K562 (cell line): Measurements from ENCODE around the gene PSORS1C1. TPM values are rescaled to one million over a fixed set of nuclear protein-coding genes. Genes with fewer than 3 reads are reported as not detected.
A peak's percentile ranks its signal among the peaks of the same experiment; 100 is the strongest.

Source experiments
- ATAC-seq: fragments of 200-7000 bp; cut with Tn5 transposase; 3 replicates; pipeline ENCODE4 v1.9.1; 2020; ENCODE audit warnings: moderate library complexity
- Bru-seq: library from RNA; stranded (reverse); fragments of 400-500 nt; gene quantifications from one replicate; lab custom pipeline; 2021; lab: Mats Ljungman, UMichigan
- BruChase-seq, 2 experiments: library from RNA; stranded (reverse); fragments of 400-500 nt; gene quantifications; one replicate each; lab custom pipeline; 2021; lab: Mats Ljungman, UMichigan
- BruUV-seq: library from RNA; stranded (reverse); fragments of 400-500 nt; replicated peaks from 2 replicates; lab custom pipeline; 2021; lab: Mats Ljungman, UMichigan
- CTCF ChIA-PET: fragments of 300-600 bp; formaldehyde crosslinking; extraction: SDS; loops from one replicate; lab custom pipeline; 2021; ENCODE audit warnings: low intra/inter-chr PET ratio; lab: Yijun Ruan, JAX
- POLR2A ChIA-PET: fragments of 300-600, 350-650 bp; sonication (Branson Sonifier 250); formaldehyde crosslinking; extraction: SDS; loops from one replicate; lab custom pipeline; 2021; ENCODE audit warnings: antibody characterized with exemption, inconsistent platforms; lab: Yijun Ruan, JAX
- DNase-seq, 4 experiments: peaks; one replicate each; pipeline versions ENCODE4 v3.0.0 to v3.0.0-alpha.2; 2011 to 2018; ENCODE audit warnings: low spot score in 3 of 4, mixed read lengths in 3 of 4; ENCODE audit errors: extremely low read depth in 1 of 4
- FAIRE-seq: peaks from 2 replicates; lab custom pipeline; 2011; peaks lifted over from hg19 to GRCh38; lab: Jason Lieb, UNC
- H2AFZ ChIP-seq: 2 replicates; pipeline ENCODE4 v1.6.0; 2011; ENCODE audit warnings: low read depth, low read length, control low read depth, inconsistent platforms
- H3K27ac ChIP-seq: fragments of 200-600 bp; 3 replicates; pipeline ENCODE4 v1.8.0; 2011; ENCODE audit warnings: low read depth, mild to moderate bottlenecking, control low read depth, inconsistent platforms, low read length, moderate library complexity, mixed read lengths; ENCODE audit errors: extremely low read depth
- H3K27me3 ChIP-seq, 2 experiments: fragments of 300-600 bp in 1 of 2; 2 replicates in 1 of 2; 3 replicates in 1 of 2; pipeline versions ENCODE4 v1.6.0 to v1.8.0; 2011; ENCODE audit warnings: inconsistent platforms in 2 of 2, low read length in 2 of 2, mild to moderate bottlenecking in 1 of 2, mixed read lengths in 1 of 2, moderate library complexity in 1 of 2; ENCODE audit not compliant: control insufficient read depth in 2 of 2, insufficient read depth in 2 of 2
- H3K36me3 ChIP-seq: fragments of 300-600 bp; 3 replicates; pipeline ENCODE4 v1.8.0; 2011; ENCODE audit warnings: mild to moderate bottlenecking, low read length, inconsistent platforms; ENCODE audit not compliant: control insufficient read depth, insufficient read depth
- H3K4me1 ChIP-seq, 2 experiments: fragments of 200-600 bp in 1 of 2; replicated peaks in 1 of 2; 2 replicates in 1 of 2; 3 replicates in 1 of 2; pipeline versions ENCODE4 v1.5.1 to v1.8.0; 2011; ENCODE audit warnings: inconsistent platforms in 2 of 2, low read length in 2 of 2, mild to moderate bottlenecking in 1 of 2, mixed read lengths in 1 of 2, moderate library complexity in 1 of 2; ENCODE audit not compliant: control insufficient read depth in 2 of 2, insufficient read depth in 2 of 2
- H3K4me2 ChIP-seq: 2 replicates; pipeline ENCODE4 v1.6.1; 2011; ENCODE audit warnings: low read length, control low read depth, inconsistent platforms, mixed read lengths; ENCODE audit not compliant: insufficient read depth
- H3K4me3 ChIP-seq: fragments of 200-600 bp; sonication (generic), shearing (Covaris generic); 2 replicates; pipeline ENCODE4 v1.5.1; 2016; ENCODE audit warnings: control low read depth, inconsistent platforms
- H3K79me2 ChIP-seq: fragments of 200-600 bp; 3 replicates; pipeline ENCODE4 v1.8.0; 2011; ENCODE audit warnings: low read length, inconsistent platforms; ENCODE audit not compliant: control insufficient read depth, insufficient read depth
- H3K9ac ChIP-seq, 2 experiments: 2 replicates each; pipeline versions ENCODE4 v1.6.0 to v1.6.1; 2011; ENCODE audit warnings: low read depth in 2 of 2, low read length in 2 of 2, control low read depth in 1 of 2, inconsistent platforms in 1 of 2, mild to moderate bottlenecking in 1 of 2, mixed read lengths in 1 of 2; ENCODE audit not compliant: insufficient read depth in 1 of 2
- H3K9me1 ChIP-seq: one replicate; pipeline ENCODE4 v1.6.0; 2011; ENCODE audit warnings: inconsistent platforms, mild to moderate bottlenecking, low read length, moderate library complexity; ENCODE audit not compliant: control insufficient read depth, insufficient read depth
- H3K9me3 ChIP-seq: replicated peaks from 2 replicates; pipeline ENCODE4 v1.5.1; 2011; ENCODE audit warnings: low read depth, low read length, inconsistent platforms; ENCODE audit not compliant: control insufficient read depth, insufficient read depth
- H4K20me1 ChIP-seq: replicated peaks from 2 replicates; pipeline ENCODE4 v1.6.1; 2011; ENCODE audit warnings: low read length, inconsistent platforms, mixed read lengths; ENCODE audit not compliant: control insufficient read depth, insufficient read depth
- ATF3 ChIP-seq, 2 experiments: fragments of 450-650 bp in 1 of 2; sonication (generic) in 1 of 2; formaldehyde crosslinking in 1 of 2; IDR thresholded peaks in 1 of 2; conservative IDR thresholded peaks in 1 of 2; 2 replicates each; pipeline versions ENCODE4 v1.6.1 to v1.8.1; 2016 to 2023; ENCODE audit warnings: mild to moderate bottlenecking in 2 of 2, moderate library complexity in 2 of 2, inconsistent platforms in 1 of 2, missing genetic modification reagents in 1 of 2
- CREB1 ChIP-seq, 2 experiments: sonication (generic) in 1 of 2; formaldehyde crosslinking in 1 of 2; IDR thresholded peaks; 2 replicates each; pipeline versions ENCODE4 v1.6.1 to v1.8.0; 2012 to 2022; ENCODE audit warnings: inconsistent platforms in 1 of 2, mild to moderate bottlenecking in 1 of 2, missing genetic modification reagents in 1 of 2, moderate library complexity in 1 of 2
- CTCF ChIP-seq, 3 experiments: IDR thresholded peaks in 2 of 3; conservative IDR thresholded peaks in 1 of 3; 2 replicates each; pipeline ENCODE4 v1.5.1; 2011 to 2012; ENCODE audit warnings: low read length in 3 of 3, mild to moderate bottlenecking in 3 of 3, control low read depth in 2 of 3, improper control_type of control experiment in 1 of 3, inconsistent platforms in 1 of 3, low read depth in 1 of 3, mixed read lengths in 1 of 3, moderate library complexity in 1 of 3; ENCODE audit not compliant: insufficient read depth in 2 of 3
- FIP1L1 ChIP-seq: fragments of 200-400 bp; formaldehyde crosslinking; IDR thresholded peaks from 2 replicates; pipeline ENCODE4 v1.6.1; 2018; ENCODE audit warnings: mild to moderate bottlenecking, low read depth, low read length; ENCODE audit not compliant: poor library complexity, severe bottlenecking
- FOSL1 ChIP-seq: fragments of 200-800 bp; sonication (Bioruptor generic); conservative IDR thresholded peaks from 2 replicates; pipeline ENCODE4 v1.6.1; 2016; ENCODE audit warnings: missing genetic modification characterization, missing compliant biosample characterization
- FOXM1 ChIP-seq, 2 experiments: fragments of 450-650 bp in 1 of 2; sonication (generic) in 1 of 2; formaldehyde crosslinking in 1 of 2; IDR thresholded peaks; 2 replicates each; pipeline versions ENCODE4 v1.6.1 to v1.9.0; 2017 to 2022; ENCODE audit warnings: low read depth in 2 of 2, mild to moderate bottlenecking in 2 of 2, missing genetic modification reagents in 1 of 2, moderate library complexity in 1 of 2
- HIVEP1 ChIP-seq: fragments of 250-450 bp; sonication (Bioruptor Pico); IDR thresholded peaks from 2 replicates; pipeline ENCODE4 v1.4.0; 2020; ENCODE audit warnings: mild to moderate bottlenecking
- NCOR1 ChIP-seq: fragments of 450-650 bp; IDR thresholded peaks from 2 replicates; pipeline ENCODE4 v1.6.1; 2016; ENCODE audit warnings: mild to moderate bottlenecking, moderate library complexity
- WGBS: fragments of 100-300 bp; shearing (Covaris generic); methylation state at CpG from one replicate; pipeline ENCODE4 v1.1.6; 2016; ENCODE audit warnings: low coverage, mixed read lengths; ENCODE audit not compliant: insufficient coverage; ENCODE audit errors: missing lambda C conversion rate; 5-methylcytosine and 5-hydroxymethylcytosine counted together
- in situ Hi-C: fragments of 300-500 bp; cut with MboI; formaldehyde crosslinking; loops from 4 replicates; pipeline ENCODE4 v1.15.0; 2018; ENCODE audit warnings: inconsistent platforms, mixed read lengths
- intact Hi-C: fragments of 100-400 bp; cut with micrococcal nuclease; formaldehyde crosslinking; loops from 2 replicates; pipeline ENCODE4 v1.14.2; 2022
- long read RNA-seq, 3 experiments: library from polyadenylated mRNA in 2 of 3; library from RNA in 1 of 3; unstranded in 2 of 3; stranded (forward) in 1 of 3; transcript quantifications; one replicate each; pipeline ENCODE4 v2.0.0, GENCODE V29; 2019 to 2022
- polyA minus RNA-seq, 3 experiments: library from RNA; depleted of rRNA, polyadenylated mRNA; stranded (reverse); fragments of >200 nt; gene quantifications; 2 replicates each; pipeline ENCODE4 v1.2.3, GENCODE V29; 2011
- polyA plus RNA-seq, 8 experiments: library from polyadenylated mRNA; depleted of rRNA in 4 of 8; stranded (reverse) in 5 of 8; unstranded in 3 of 8; fragments of >200 nt; fragmentation: Nextera tagmentation in 2 of 8; fragmentation: Illumina TruSeq in 1 of 8; extraction: Ambion mirVana in 2 of 8; extraction: Trizol in 1 of 8; gene quantifications; 2 replicates each; pipeline versions ENCODE4 v1.2.1 to v1.2.3, GENCODE V29; 2011 to 2014; ENCODE audit warnings: inconsistent platforms in 1 of 8, missing spikeins in 1 of 8
- total RNA-seq, 7 experiments: library from RNA; depleted of rRNA in 6 of 7; stranded (reverse); fragments of >200 nt in 6 of 7; fragmentation: Illumina TruSeq in 2 of 7; extraction: Trizol in 2 of 7; gene quantifications; 2 replicates each; pipeline versions ENCODE4 v1.2.1 to v1.2.3, GENCODE V29; 2011 to 2021; ENCODE audit warnings: low replicate concordance in 1 of 7

The PSORS1C1 gene
- 0.49 TPM in 1 of 2 replicates, not detected in the other for total RNA-seq (2011; cell fraction: chromatin; rRNA removed; ENCODE audit: low replicate concordance)
- total RNA-seq (2011; cell fraction: nucleolus; rRNA removed): 0.39 and 1.2 TPM in 2 replicates
- total RNA-seq (2011; cell fraction: nucleoplasm; rRNA removed): 0.53 TPM in 1 of 2 replicates, not detected in the other
- total RNA-seq (2014; rRNA removed) (not detected in 2 replicates), total RNA-seq (2014; rRNA removed; fragmentation: Illumina TruSeq; extraction: Trizol) (not detected in 2 replicates), total RNA-seq (2015; rRNA removed; fragmentation: Illumina TruSeq; extraction: Trizol) (not detected in 2 replicates), total RNA-seq (2021) (not detected in 2 replicates), polyA plus RNA-seq (2011; rRNA removed) (0.14 TPM in 1 of 2 replicates, not detected in the other), polyA plus RNA-seq (2014; fragmentation: Illumina TruSeq; extraction: Trizol) (not detected in 2 replicates), polyA plus RNA-seq (2014; fragmentation: Nextera tagmentation; extraction: Ambion mirVana) (under 1 TPM in 1 of 2 experiments, not detected in 1; 0.11 TPM), polyA plus RNA-seq (2014; rRNA removed) (0.27 TPM in 1 of 2 replicates, not detected in the other), polyA minus RNA-seq (2011; rRNA and poly(A)+ RNA removed) (not detected in 2 replicates), Bru-seq, nascent RNA (percentile 18 among the genes with signal in this experiment), BruChase-seq, experiment 1, labeled RNA remaining after a 2-hour chase (percentile 9 among the genes with signal in this experiment), BruChase-seq, experiment 2, labeled RNA remaining after a 6-hour chase (percentile 15 among the genes with signal in this experiment)
- 0.10 TPM in 1 of 2 replicates, not detected in the other for polyA plus RNA-seq (2011; cell fraction: cytosol; rRNA removed)
- 0.39 and 0.75 TPM in 2 replicates for polyA plus RNA-seq (2011; cell fraction: nucleus; rRNA removed)
- 0.14 and 0.34 TPM in 2 replicates for polyA plus RNA-seq (2012)
- not detected in 2 replicates for polyA minus RNA-seq (2011; cell fraction: cytosol; rRNA and poly(A)+ RNA removed)
- polyA minus RNA-seq (2011; cell fraction: nucleus; rRNA and poly(A)+ RNA removed): not detected in 2 replicates
- long read RNA-seq, experiment 1: 0 reads
- long read RNA-seq, experiment 2: 0 reads
- long read RNA-seq, experiment 3: 0 reads

GRCh38 chr6:31114541-31114878, at the start of gene PSORS1C1:
PSORS1C1 (plus strand) TSS chr6:31114800; CDS start chr6:31129633, 14,833 bp downstream.
- no peak for ATAC-seq
- Histone ChIP-seq H3K36me3 (no peaks in the 10 kb centered on the region), H3K4me2 (no peak within 1 kb of the TSS; the same call in 1 of the 2 replicates), H3K4me1 (no peaks in the 10 kb centered on the region; a peak in 2 of 5 replicates), H3K4me3 (no peak within 1 kb of the TSS), H4K20me1 (no peaks in the 10 kb centered on the region; the same call in 1 of the 2 replicates), H3K27me3 (peaks cover 65 to 88% of the 10 kb centered on the region in 2 experiments), H2AFZ (0 out of 2 replicates have a peak within 1 kb of the TSS, but pooled peaks have one; percentile 6), H3K9me1 (no peaks in the 10 kb centered on the region), H3K27ac (no peak within 1 kb of the TSS), H3K9me3 (no peaks in the 10 kb centered on the region), H3K79me2 (no peaks in the 10 kb centered on the region), H3K9ac (peak within 1 kb of the TSS in 1 of 2 experiments; percentile 37; a peak in 1 of 4 replicates)
- no TSS peak for BruUV-seq
- intact Hi-C loops: no loop called here
- WGBS: 3% methylated on average over 3 of the region's 3 CpGs
- TF ChIP-seq FOXM1 (IDR thresholded peaks at IDR 0.05; ENCODE audit: low read depth) (no peak), FOXM1 (CRISPR knock-in tag; IDR thresholded peaks at IDR 0.05; ENCODE audit: low read depth) (no peak), HIVEP1 (CRISPR knock-in tag) (no peak), FOSL1 (tag) (0 out of 2 replicates have a peak, but pooled peaks have one; percentile 42), CREB1 (IDR thresholded peaks at IDR 0.05) (no peak), CREB1 (CRISPR knock-in tag; IDR thresholded peaks at IDR 0.05) (no peak), CTCF (IDR thresholded peaks at IDR 0.05 in 2 of 3, conservative IDR thresholded peaks at IDR 0.05 in 1 of 3; ENCODE audit: insufficient read depth in 2 of 3, low read depth in 1 of 3, low read length in 3 of 3) (no peak), NCOR1 (no peak), FIP1L1 (no peak), ATF3 (IDR thresholded peaks at IDR 0.05) (0 out of 2 replicates have a peak, but pooled peaks have one; percentile 24), ATF3 (CRISPR knock-in tag; conservative IDR thresholded peaks at IDR 0.05) (no peak)
- POLR2A ChIA-PET: interaction anchor here (1.2 to 1.8 kb wide), 2 partner anchors 10 to 21 kb away, joined by 4 to 5 read pairs; no protein-coding TSS in a partner anchor
- no peak for DNase-seq
- in situ Hi-C loops: no loop called here
- FAIRE-seq: no peak
- CTCF ChIA-PET: interaction anchor here (0.7 kb wide), 1 partner anchor 96 kb away, joined by 3 read pairs; no protein-coding TSS in a partner anchor
